MCF 10A (cell line): Measurements from ENCODE around the gene MYOZ3. TPM values are rescaled to one million over a fixed set of nuclear protein-coding genes. Genes with fewer than 3 reads are reported as not detected.
A peak's percentile ranks its signal among the peaks of the same experiment; 100 is the strongest.

Experiments
- BruUV-seq: library from RNA; stranded (reverse); fragments of 400-500 nt; replicated peaks from 2 replicates; lab custom pipeline; 2021; lab: Mats Ljungman, UMichigan
- CTCF ChIA-PET: fragments of 300-600 bp; sonication (Branson Sonifier 250); formaldehyde crosslinking; extraction: SDS; loops from one replicate; lab custom pipeline; 2021; ENCODE audit warnings: antibody characterized with exemption, inconsistent platforms; lab: Yijun Ruan, JAX
- POLR2A ChIA-PET: fragments of 300-600, 350-650 bp; sonication (Branson Sonifier 250); formaldehyde crosslinking; extraction: SDS; loops from one replicate; lab custom pipeline; 2020; ENCODE audit warnings: antibody characterized with exemption, inconsistent platforms; lab: Yijun Ruan, JAX
- DNase-seq: peaks from one replicate; pipeline ENCODE4 v3.0.0-alpha.2; 2018; ENCODE audit not compliant: unreplicated experiment
- H3K27ac Mint-ChIP-seq: one replicate; pipeline ENCODE4 v1.8.0; 2022; ENCODE audit warnings: mild to moderate bottlenecking, low read depth, mixed read lengths; ENCODE audit not compliant: unreplicated experiment
- H3K27me3 Mint-ChIP-seq: one replicate; pipeline ENCODE4 v1.8.0; 2022; ENCODE audit warnings: mixed read lengths; ENCODE audit not compliant: insufficient read depth, unreplicated experiment
- H3K36me3 Mint-ChIP-seq: one replicate; pipeline ENCODE4 v1.8.0; 2022; ENCODE audit warnings: mild to moderate bottlenecking, moderate library complexity, mixed read lengths; ENCODE audit not compliant: insufficient read depth, unreplicated experiment
- H3K4me1 Mint-ChIP-seq: one replicate; pipeline ENCODE4 v1.8.0; 2022; ENCODE audit warnings: mixed read lengths; ENCODE audit not compliant: insufficient read depth, unreplicated experiment
- H3K4me3 Mint-ChIP-seq: one replicate; pipeline ENCODE4 v1.8.0; 2022; ENCODE audit warnings: mild to moderate bottlenecking, moderate library complexity, mixed read lengths; ENCODE audit not compliant: unreplicated experiment
- H3K9me3 Mint-ChIP-seq: one replicate; pipeline ENCODE4 v1.8.0; 2022; ENCODE audit warnings: mixed read lengths; ENCODE audit not compliant: unreplicated experiment
- intact Hi-C: fragments of 100-400 bp; cut with micrococcal nuclease; formaldehyde crosslinking; loops from 2 replicates; pipeline ENCODE4 v1.14.1; 2022
- total RNA-seq: library from RNA; stranded (reverse); gene quantifications from 2 replicates; pipeline ENCODE4 v1.2.3, GENCODE V29; 2022
- TF ChIP-seq, protein P1 (sequence below): fragments of 200-600 bp; IDR thresholded peaks from one replicate; pipeline ENCODE4 v1.8.0; 2022; ENCODE audit warnings: antibody characterized with exemption, mild to moderate bottlenecking; ENCODE audit not compliant: unreplicated experiment

MYOZ3 gene
- total RNA-seq, 1 experiment from 2014 or later = not detected

DNA sequence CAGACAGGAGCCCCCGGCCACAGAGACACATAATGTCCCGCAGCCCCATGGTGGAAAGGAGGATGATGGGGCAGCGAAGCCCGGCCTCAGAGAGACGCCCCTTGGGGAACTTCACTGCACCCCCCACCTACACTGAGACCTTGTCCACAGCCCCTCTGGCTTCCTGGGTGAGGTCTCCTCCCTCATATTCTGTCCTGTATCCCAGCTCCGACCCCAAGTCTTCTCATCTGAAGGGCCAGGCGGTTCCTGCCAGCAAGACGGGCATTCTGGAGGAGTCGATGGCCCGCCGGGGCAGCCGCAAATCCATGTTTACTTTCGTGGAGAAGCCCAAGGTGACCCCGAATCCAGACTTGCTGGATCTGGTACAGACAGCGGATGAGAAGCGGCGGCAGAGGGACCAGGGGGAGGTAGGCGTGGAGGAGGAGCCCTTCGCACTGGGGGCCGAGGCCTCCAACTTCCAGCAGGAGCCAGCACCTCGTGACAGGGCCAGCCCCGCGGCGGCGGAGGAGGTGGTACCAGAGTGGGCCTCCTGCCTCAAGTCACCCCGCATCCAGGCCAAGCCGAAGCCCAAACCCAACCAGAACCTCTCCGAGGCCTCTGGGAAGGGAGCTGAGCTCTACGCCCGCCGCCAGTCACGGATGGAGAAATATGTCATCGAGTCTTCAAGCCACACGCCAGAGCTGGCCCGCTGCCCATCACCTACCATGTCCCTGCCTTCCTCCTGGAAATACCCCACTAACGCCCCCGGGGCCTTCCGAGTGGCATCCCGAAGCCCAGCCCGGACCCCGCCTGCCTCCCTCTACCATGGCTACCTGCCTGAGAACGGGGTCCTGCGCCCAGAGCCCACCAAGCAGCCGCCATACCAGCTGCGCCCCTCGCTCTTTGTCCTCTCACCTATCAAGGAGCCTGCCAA is 11.7 kb upstream of the MYOZ3 start:
- TF ChIP-seq, protein P1, sequence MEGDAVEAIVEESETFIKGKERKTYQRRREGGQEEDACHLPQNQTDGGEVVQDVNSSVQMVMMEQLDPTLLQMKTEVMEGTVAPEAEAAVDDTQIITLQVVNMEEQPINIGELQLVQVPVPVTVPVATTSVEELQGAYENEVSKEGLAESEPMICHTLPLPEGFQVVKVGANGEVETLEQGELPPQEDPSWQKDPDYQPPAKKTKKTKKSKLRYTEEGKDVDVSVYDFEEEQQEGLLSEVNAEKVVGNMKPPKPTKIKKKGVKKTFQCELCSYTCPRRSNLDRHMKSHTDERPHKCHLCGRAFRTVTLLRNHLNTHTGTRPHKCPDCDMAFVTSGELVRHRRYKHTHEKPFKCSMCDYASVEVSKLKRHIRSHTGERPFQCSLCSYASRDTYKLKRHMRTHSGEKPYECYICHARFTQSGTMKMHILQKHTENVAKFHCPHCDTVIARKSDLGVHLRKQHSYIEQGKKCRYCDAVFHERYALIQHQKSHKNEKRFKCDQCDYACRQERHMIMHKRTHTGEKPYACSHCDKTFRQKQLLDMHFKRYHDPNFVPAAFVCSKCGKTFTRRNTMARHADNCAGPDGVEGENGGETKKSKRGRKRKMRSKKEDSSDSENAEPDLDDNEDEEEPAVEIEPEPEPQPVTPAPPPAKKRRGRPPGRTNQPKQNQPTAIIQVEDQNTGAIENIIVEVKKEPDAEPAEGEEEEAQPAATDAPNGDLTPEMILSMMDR = no peak
- no peak overlapping the region for H3K4me3 Mint-ChIP-seq
- intact Hi-C loops = no loop called here
- H3K9me3 Mint-ChIP-seq = no peaks in the 10 kb centered on the region
- BruUV-seq = TSS peak; percentile 33
- ChIA-PET POLR2A (interaction anchor here (1.2 kb wide), 1 partner anchor 88 kb away, joined by 3 read pairs; no protein-coding TSS in a partner anchor), CTCF (interaction anchor here (1.4 to 4.5 kb wide), 3 partner anchors 51 to 190 kb away, joined by 5 to 37 read pairs (median 7); partner anchors contain the start of gene RBM22)
- H3K27me3 Mint-ChIP-seq = no peaks in the 10 kb centered on the region
- peaks cover 39% of the 10 kb centered on the region for H3K4me1 Mint-ChIP-seq
- peaks cover 38% of the 10 kb centered on the region for H3K36me3 Mint-ChIP-seq
- DNase-seq = no peak
- peak overlapping the region; percentile 19 for H3K27ac Mint-ChIP-seq

DNA sequence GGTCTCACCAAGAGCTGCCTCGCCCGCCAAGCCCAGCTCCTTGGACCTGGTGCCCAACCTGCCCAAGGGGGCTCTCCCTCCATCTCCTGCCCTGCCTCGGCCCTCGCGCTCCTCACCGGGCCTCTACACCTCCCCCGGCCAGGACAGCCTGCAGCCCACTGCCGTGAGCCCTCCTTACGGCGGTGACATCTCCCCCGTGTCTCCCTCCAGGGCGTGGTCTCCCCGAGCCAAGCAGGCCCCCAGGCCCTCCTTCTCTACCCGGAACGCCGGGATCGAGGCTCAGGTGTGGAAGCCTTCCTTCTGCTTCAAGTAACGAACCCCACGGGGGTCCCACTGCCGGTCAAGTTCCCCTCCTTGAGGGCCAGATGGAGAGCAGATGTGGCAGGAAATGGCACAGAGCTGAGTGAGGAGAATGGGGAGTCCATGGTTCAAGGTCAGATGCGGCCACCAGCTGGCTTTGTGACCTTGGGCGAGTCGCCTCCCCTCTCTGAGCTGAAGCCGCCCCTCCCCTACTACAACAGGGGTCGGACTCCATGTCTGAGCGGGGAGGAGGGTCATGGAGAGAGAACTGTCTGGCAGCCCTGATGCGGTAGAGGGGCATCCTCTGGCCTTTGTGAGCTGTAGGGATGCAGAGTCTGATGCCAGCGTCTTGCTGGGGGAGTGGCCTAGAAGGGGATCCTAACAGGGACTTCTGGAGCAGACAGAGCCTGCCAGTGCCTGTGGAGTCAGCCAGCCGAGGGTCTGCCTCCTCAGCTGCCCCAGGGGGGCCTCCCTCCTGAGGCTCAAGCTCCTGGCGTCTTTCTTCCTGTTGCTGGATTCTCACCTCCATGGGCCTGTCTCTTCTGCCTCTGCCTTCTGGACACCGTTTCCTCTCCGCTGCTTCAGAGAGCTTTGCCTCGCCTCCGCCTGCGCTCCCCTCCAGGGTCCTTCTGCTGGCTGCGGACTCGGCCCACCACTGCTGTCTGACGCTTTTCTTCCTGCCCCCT is 10.7 kb upstream of the MYOZ3 start:
- H3K9me3 Mint-ChIP-seq = no peaks in the 10 kb centered on the region

DNA sequence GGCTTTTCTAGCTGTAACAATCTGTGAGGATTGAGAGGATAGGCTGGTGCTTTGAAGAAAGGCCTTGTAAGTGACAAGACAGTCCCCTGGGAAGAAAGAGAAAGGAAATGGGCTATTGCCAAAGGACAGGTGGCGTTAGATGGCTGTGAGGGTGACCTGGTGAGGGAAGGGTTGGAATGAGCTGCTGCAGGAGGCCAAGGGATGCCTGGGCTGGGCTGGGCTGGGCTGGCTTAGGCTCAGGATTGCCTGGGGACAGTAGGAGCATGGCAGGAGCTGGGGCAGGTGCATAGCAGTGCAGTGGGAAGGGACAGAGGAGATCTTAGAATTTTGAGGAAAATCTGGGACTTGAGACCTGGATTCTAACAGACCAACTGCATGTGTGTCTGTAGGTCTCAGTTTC is 9.7 kb upstream of the MYOZ3 start:
- no peaks in the 10 kb centered on the region for H3K27me3 Mint-ChIP-seq

More for the DNA sequence above, 10.7 kb upstream of the MYOZ3 start:
- Mint-ChIP-seq H3K4me1 (peaks cover 29% of the 10 kb centered on the region), H3K4me3 (no peak overlapping the region), H3K36me3 (peaks cover 38% of the 10 kb centered on the region), H3K27ac (peak overlapping the region; percentile 19), H3K27me3 (no peaks in the 10 kb centered on the region)
- ChIA-PET POLR2A (interaction anchor here (0.7 to 1.2 kb wide), 2 partner anchors 10 to 89 kb away, joined by 3 read pairs; partner anchors contain the start of gene SYNPO), CTCF (interaction anchor here (0.6 to 5.9 kb wide), 6 partner anchors 7 to 88 kb away, joined by 3 to 85 read pairs (median 5); partner anchors contain the start of genes RBM22 and SYNPO)
- TF ChIP-seq, protein P1 = no peak
- intact Hi-C loops = no loop called here
- no TSS peak for BruUV-seq
- no peak for DNase-seq

More for the DNA sequence above, 9.7 kb upstream of the MYOZ3 start:
- Mint-ChIP-seq H3K9me3 (no peaks in the 10 kb centered on the region), H3K4me1 (peaks cover 23% of the 10 kb centered on the region), H3K4me3 (no peak overlapping the region), H3K27ac (peak overlapping the region; percentile 63), H3K36me3 (peaks cover 38% of the 10 kb centered on the region)
- no peak for DNase-seq
- TF ChIP-seq, protein P1 = no peak
- intact Hi-C loops = no loop called here
- POLR2A ChIA-PET = interaction anchor here (1.1 to 1.2 kb wide), 2 partner anchors 8 to 128 kb away, joined by 4 to 5 read pairs; partner anchors contain the start of gene SMIM3
- no TSS peak for BruUV-seq
- CTCF ChIA-PET = interaction anchor here (0.6 to 13.6 kb wide), 8 partner anchors 8 to 195 kb away, joined by 3 to 429 read pairs (median 3); partner anchors contain the start of genes IRGM, RBM22 and SYNPO
